LNCAP (cell line): ENCODE measurements around the gene CYTH1.
A peak's percentile ranks its signal among the peaks of the same experiment; 100 is the strongest.

Experiments
- CTCF ChIP-seq: fragments of 450-650 bp; IDR thresholded peaks from 2 replicates; pipeline ENCODE4 v1.5.1; 2017; ENCODE audit warnings: mild to moderate bottlenecking

CYTH1 gene

GRCh38 chr17:78823282-78824046 lies 41.4 kb upstream of the CYTH1 start:
- peak; percentile 26; the same call in 1 of the 2 replicates for TF ChIP-seq CTCF

- TF ChIP-seq CTCF, result no peak
These were observed 40.5 kb upstream of the CYTH1 start for GRCh38 chr17:78822552-78822951.

- no peak for TF ChIP-seq CTCF
These were observed 39.9 kb upstream of the CYTH1 start for GRCh38 chr17:78821961-78822360.

- no peak for TF ChIP-seq CTCF
These were observed 38.8 kb upstream of the CYTH1 start for GRCh38 chr17:78820841-78821240.

- no peak for TF ChIP-seq CTCF
These were observed 38.0 kb upstream of the CYTH1 start for GRCh38 chr17:78819806-78820792.

- TF ChIP-seq CTCF, result no peak
These were observed 37.3 kb upstream of the CYTH1 start for GRCh38 chr17:78819402-78819801.

GRCh38 chr17:78818932-78819331 lies 36.9 kb upstream of the CYTH1 start:
- TF ChIP-seq CTCF, result no peak
